Lower leg skin (tissue), 3 donors: ENCODE data around the gene APOL2.

ENCODE experiments used
- POLR2A ChIP-seq, 2 donors: fragments of 450-650 bp; IDR thresholded peaks; one replicate each; pipeline ENCODE4 v1.6.1; 2016 to 2017; ENCODE audit warnings: antibody characterized with exemption in 2 of 2, mild to moderate bottlenecking in 1 of 2, moderate library complexity in 1 of 2
- TF ChIP-seq, protein P1 (sequence below), 3 donors: fragments of 450-650 bp; IDR thresholded peaks; one replicate each; pipeline ENCODE4 v1.5.1; 2016; ENCODE audit warnings: antibody characterized with exemption in 3 of 3, mild to moderate bottlenecking in 3 of 3, moderate library complexity in 2 of 3

DNA sequence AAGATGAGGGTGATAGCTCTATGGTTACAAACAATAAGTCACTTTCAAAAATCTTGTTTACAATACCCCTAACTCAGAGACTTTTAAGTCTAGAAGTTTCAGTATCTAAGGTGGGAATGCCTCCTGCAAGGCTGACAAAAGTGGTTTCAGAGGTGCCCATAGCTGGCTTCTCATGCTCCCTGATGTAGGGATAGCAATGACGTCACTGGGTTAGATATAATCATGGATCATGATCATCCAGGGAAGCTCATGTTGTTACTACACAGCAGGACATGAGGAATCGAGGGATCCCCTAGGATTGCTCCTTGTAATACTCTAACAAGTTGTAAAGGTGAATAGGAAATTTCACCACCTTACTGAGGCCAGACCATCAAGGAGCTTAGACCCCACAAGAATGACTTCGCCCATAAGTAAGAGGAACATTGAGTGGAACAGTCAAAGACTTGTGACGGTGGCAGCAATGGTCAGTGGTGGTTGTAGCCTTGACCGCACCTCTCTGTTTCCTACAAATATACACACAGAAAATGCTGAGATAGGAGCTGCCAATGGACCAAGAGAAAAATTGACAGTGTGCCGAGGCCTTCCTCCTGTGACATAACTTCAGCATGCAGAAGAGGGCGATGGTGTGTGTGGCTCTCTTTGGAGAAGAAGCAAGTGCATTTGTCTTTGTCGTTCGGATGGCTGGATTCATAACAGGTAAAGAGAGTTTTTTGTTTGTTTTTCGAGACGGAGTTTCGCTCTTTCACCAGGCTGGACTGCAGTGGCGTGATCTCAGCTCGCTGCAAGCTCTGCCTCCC is 53.3 kb downstream of the APOL2 start:
- TF ChIP-seq, protein P1, sequence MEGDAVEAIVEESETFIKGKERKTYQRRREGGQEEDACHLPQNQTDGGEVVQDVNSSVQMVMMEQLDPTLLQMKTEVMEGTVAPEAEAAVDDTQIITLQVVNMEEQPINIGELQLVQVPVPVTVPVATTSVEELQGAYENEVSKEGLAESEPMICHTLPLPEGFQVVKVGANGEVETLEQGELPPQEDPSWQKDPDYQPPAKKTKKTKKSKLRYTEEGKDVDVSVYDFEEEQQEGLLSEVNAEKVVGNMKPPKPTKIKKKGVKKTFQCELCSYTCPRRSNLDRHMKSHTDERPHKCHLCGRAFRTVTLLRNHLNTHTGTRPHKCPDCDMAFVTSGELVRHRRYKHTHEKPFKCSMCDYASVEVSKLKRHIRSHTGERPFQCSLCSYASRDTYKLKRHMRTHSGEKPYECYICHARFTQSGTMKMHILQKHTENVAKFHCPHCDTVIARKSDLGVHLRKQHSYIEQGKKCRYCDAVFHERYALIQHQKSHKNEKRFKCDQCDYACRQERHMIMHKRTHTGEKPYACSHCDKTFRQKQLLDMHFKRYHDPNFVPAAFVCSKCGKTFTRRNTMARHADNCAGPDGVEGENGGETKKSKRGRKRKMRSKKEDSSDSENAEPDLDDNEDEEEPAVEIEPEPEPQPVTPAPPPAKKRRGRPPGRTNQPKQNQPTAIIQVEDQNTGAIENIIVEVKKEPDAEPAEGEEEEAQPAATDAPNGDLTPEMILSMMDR (IDR thresholded peaks at IDR 0.05) = no peak
- TF ChIP-seq POLR2A (IDR thresholded peaks at IDR 0.05) = no peak
